Measurements from ENCODE around the gene CDYL.
A peak's percentile ranks its signal among the peaks of the same experiment; 100 is the strongest.

- TF ChIP-seq POLR2A (IDR thresholded peaks at IDR 0.05) = no peak
- peak; percentile 22 to 65 (median 47) for TF ChIP-seq CTCF (IDR thresholded peaks at IDR 0.05)
Observed at GRCh38 chr6:4848382-4849068, 72.3 kb downstream of the CDYL start.

Measured in heart left ventricle (tissue), 13 donors.